Upper lobe of left lung (tissue), 4 donors: ENCODE results near the gene RRAGA.
"Not testable (repeated sequence)": the region's sequence is repeated elsewhere in the genome, so short reads cannot be mapped to it uniquely, and the experiment has no call there.

Source experiments
- CTCF ChIP-seq, 6 experiments: fragments of 450-650 bp in 4 of 6; fragments of 200-600 bp in 2 of 6; sonication (generic) in 2 of 6; IDR thresholded peaks; one replicate each; pipeline ENCODE4 v1.5.1; 2016 to 2019; ENCODE audit warnings: antibody characterized with exemption in 6 of 6
- POLR2AphosphoS5 ChIP-seq, 2 donors: sonication (generic); formaldehyde crosslinking; IDR thresholded peaks; one replicate each; pipeline ENCODE4 v1.5.1; 2017; ENCODE audit warnings: antibody characterized with exemption in 2 of 2

DNA sequence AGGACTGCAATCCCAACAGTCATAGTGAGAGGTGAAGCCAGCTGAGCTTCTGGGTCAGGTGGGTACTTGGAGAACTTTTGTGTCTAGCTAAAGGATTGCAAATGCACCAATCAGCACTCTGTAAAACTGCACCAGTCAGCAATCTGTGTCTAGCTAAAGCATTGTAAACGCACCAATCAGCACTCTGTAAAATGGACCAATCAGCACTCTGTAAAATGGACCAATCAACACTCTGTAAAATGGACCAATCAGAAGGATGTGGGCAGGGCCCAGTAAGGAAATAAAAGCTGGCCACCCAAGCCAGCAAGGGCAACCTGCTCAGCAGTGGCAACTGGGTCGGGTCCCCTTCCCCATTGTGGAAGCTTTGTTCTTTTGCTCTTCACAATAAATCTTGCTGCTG, 27.6 kb upstream of the RRAGA start:
- TF ChIP-seq CTCF, POLR2AphosphoS5 (IDR thresholded peaks at IDR 0.05): not testable (repeated sequence)
